OCI-LY7 (cell line): ENCODE results near the gene WASHC4. TPM values are rescaled to one million over a fixed set of nuclear protein-coding genes. Genes with fewer than 3 reads are reported as not detected.

Source experiments
- BruUV-seq: library from RNA; stranded (reverse); fragments of 400-500 nt; replicated peaks from 2 replicates; lab custom pipeline; 2021; lab: Mats Ljungman, UMichigan
- CTCF ChIA-PET: fragments of 300-600 bp; sonication (Branson Sonifier 250); formaldehyde crosslinking; loops from one replicate; lab custom pipeline; 2022; ENCODE audit warnings: antibody characterized with exemption; ENCODE audit not compliant: unreplicated experiment; lab: Charles Lee
- POLR2A ChIA-PET: fragments of 300-600 bp; sonication (Branson Sonifier 250); formaldehyde crosslinking; loops from one replicate; lab custom pipeline; 2022; ENCODE audit warnings: antibody characterized with exemption; lab: Charles Lee
- DNase-seq: peaks from one replicate; pipeline ENCODE4 v3.0.0-alpha.2; 2015; ENCODE audit warnings: low spot score
- H2AFZ ChIP-seq: fragments of 200-600 bp; sonication (generic), shearing (Covaris generic); 2 replicates; pipeline ENCODE4 v1.6.1; 2014; ENCODE audit warnings: mild to moderate bottlenecking, antibody characterized with exemption, low read length, moderate library complexity
- H3K27ac ChIP-seq: fragments of 200-600 bp; sonication (generic); 2 replicates; pipeline ENCODE4 v1.5.1; 2014; ENCODE audit warnings: mixed run types, low read depth, mild to moderate bottlenecking, moderate library complexity, low read length, inconsistent platforms; ENCODE audit not compliant: poor library complexity, severe bottlenecking
- H3K36me3 ChIP-seq: fragments of 200-600 bp; sonication (generic); 2 replicates; pipeline ENCODE4 v1.6.1; 2014; ENCODE audit warnings: mild to moderate bottlenecking, antibody characterized with exemption, low read length, moderate library complexity, mixed read lengths; ENCODE audit not compliant: insufficient read depth
- H3K4me1 ChIP-seq: fragments of 200-600 bp; sonication (generic); 2 replicates; pipeline ENCODE4 v1.5.1; 2014; ENCODE audit warnings: mild to moderate bottlenecking, low read length; ENCODE audit not compliant: insufficient read depth, poor library complexity, severe bottlenecking
- H3K4me2 ChIP-seq: fragments of 200-600 bp; sonication (generic); 2 replicates; pipeline ENCODE4 v1.6.1; 2014; ENCODE audit warnings: mild to moderate bottlenecking, low read length
- H3K4me3 ChIP-seq: fragments of 200-600 bp; sonication (generic); 2 replicates; pipeline ENCODE4 v1.5.1; 2014; ENCODE audit warnings: mild to moderate bottlenecking, low read depth, low read length; ENCODE audit not compliant: poor library complexity, severe bottlenecking
- H3K79me2 ChIP-seq: fragments of 200-600 bp; sonication (generic); 2 replicates; pipeline ENCODE4 v1.6.1; 2016; ENCODE audit warnings: low read depth, mild to moderate bottlenecking, low read length, moderate library complexity, mixed read lengths; ENCODE audit not compliant: insufficient read depth
- H3K9me2 ChIP-seq: fragments of 200-600 bp; sonication (generic); 2 replicates; pipeline ENCODE4 v1.6.1; 2016; ENCODE audit warnings: mild to moderate bottlenecking, low read length, mixed read lengths; ENCODE audit not compliant: insufficient read depth
- H3K9me3 ChIP-seq: fragments of 200-600 bp; sonication (generic); 2 replicates; pipeline ENCODE4 v1.6.1; 2014; ENCODE audit warnings: mild to moderate bottlenecking, mixed run types, low read length, mixed read lengths
- H4K20me1 ChIP-seq: fragments of 200-600 bp; sonication (generic); 2 replicates; pipeline ENCODE4 v1.6.1; 2014; ENCODE audit warnings: mild to moderate bottlenecking, antibody characterized with exemption, low read length, moderate library complexity, mixed read lengths; ENCODE audit not compliant: insufficient read depth
- CTCF ChIP-seq: fragments of 200-600 bp; sonication (generic); conservative IDR thresholded peaks from 2 replicates; pipeline ENCODE4 v1.5.1; 2014; ENCODE audit warnings: mild to moderate bottlenecking, antibody characterized with exemption, low read length, moderate library complexity, mixed read lengths
- EZH2phosphoT487 ChIP-seq: fragments of 200-600 bp; sonication (generic); IDR thresholded peaks from 2 replicates; pipeline ENCODE4 v1.6.1; 2018; ENCODE audit warnings: low read depth, borderline replicate concordance, mild to moderate bottlenecking, mixed run types, antibody characterized with exemption, low read length, moderate library complexity, mixed read lengths
- intact Hi-C: fragments of 100-400 bp; cut with micrococcal nuclease; formaldehyde crosslinking; loops from one replicate; pipeline ENCODE4 v1.10.0; 2022; ENCODE audit not compliant: unreplicated experiment
- total RNA-seq, 2 experiments: library from RNA; depleted of rRNA in 1 of 2; stranded (reverse); fragments of >200 nt in 1 of 2; shearing (Covaris generic) in 1 of 2; gene quantifications; 2 replicates each; pipeline ENCODE4 v1.2.3, GENCODE V29; 2014 to 2022

Gene WASHC4
- total RNA-seq, 2 experiments from 2014 or later = 54.8 to 71.8 TPM

GRCh38 chr12:105090361-105090760 is 17.2 kb upstream of the WASHC4 start:
- no peak for DNase-seq
- Histone ChIP-seq H3K4me2 (no peak overlapping the region), H3K9me2 (no peaks in the 10 kb centered on the region), H2AFZ (no peak overlapping the region), H3K4me1 (no peaks in the 10 kb centered on the region), H3K36me3 (no peaks in the 10 kb centered on the region), H3K27ac (no peak overlapping the region), H3K4me3 (no peak overlapping the region), H4K20me1 (no peaks in the 10 kb centered on the region), H3K9me3 (0 out of 2 replicates have a peak, but pooled peaks cover 5% of the 10 kb centered on the region), H3K79me2 (no peaks in the 10 kb centered on the region)
- POLR2A ChIA-PET = no interaction called here
- no peak for TF ChIP-seq CTCF
- no peak for TF ChIP-seq EZH2phosphoT487
- CTCF ChIA-PET = no interaction called here
- intact Hi-C loops = no loop called here
- BruUV-seq = no TSS peak

GRCh38 chr12:105091476-105092206 is 15.9 kb upstream of the WASHC4 start:
- Histone ChIP-seq H3K27ac (no peak overlapping the region), H3K9me3 (peaks cover 10% of the 10 kb centered on the region; the same call in 1 of the 2 replicates), H2AFZ (no peak overlapping the region), H4K20me1 (no peaks in the 10 kb centered on the region), H3K4me1 (no peaks in the 10 kb centered on the region), H3K9me2 (no peaks in the 10 kb centered on the region), H3K79me2 (no peaks in the 10 kb centered on the region), H3K4me2 (no peak overlapping the region), H3K36me3 (no peaks in the 10 kb centered on the region), H3K4me3 (no peak overlapping the region)
- CTCF ChIA-PET = no interaction called here
- DNase-seq = no peak
- POLR2A ChIA-PET = interaction anchor here (0.6 to 2.0 kb wide), 9 partner anchors 9 to 685 kb away, joined by 3 to 9 read pairs (median 3); no protein-coding TSS in a partner anchor
- BruUV-seq = no TSS peak
- TF ChIP-seq CTCF = no peak
- TF ChIP-seq EZH2phosphoT487 = no peak
- intact Hi-C loops = no loop called here

- POLR2A ChIA-PET = interaction anchor here (0.6 to 2.0 kb wide), 4 partner anchors 18 to 180 kb away, joined by 3 to 9 read pairs (median 3); no protein-coding TSS in a partner anchor
- no TSS peak for BruUV-seq
Observed at GRCh38 chr12:105092336-105092735, 15.2 kb upstream of the WASHC4 start.

More at GRCh38 chr12:105092336-105092735, 15.2 kb upstream of the WASHC4 start:
- H3K4me1 ChIP-seq = no peaks in the 10 kb centered on the region
- intact Hi-C loops = no loop called here
- no peaks in the 10 kb centered on the region for H3K36me3 ChIP-seq
- peaks cover 10% of the 10 kb centered on the region; the same call in 1 of the 2 replicates for H3K9me3 ChIP-seq
- no peaks in the 10 kb centered on the region for H3K9me2 ChIP-seq
- no peaks in the 10 kb centered on the region for H3K79me2 ChIP-seq
- CTCF ChIA-PET = no interaction called here
- H2AFZ ChIP-seq = no peak overlapping the region
- H3K4me3 ChIP-seq = no peak overlapping the region
- no peak overlapping the region for H3K27ac ChIP-seq
- H3K4me2 ChIP-seq = no peak overlapping the region
- H4K20me1 ChIP-seq = no peaks in the 10 kb centered on the region
- no peak for DNase-seq
- TF ChIP-seq CTCF (no peak), EZH2phosphoT487 (no peak)
